Mesendoderm (in vitro differentiated cells): ENCODE measurements around the gene SPTBN1.

Experiments used
- DNase-seq: peaks from one replicate; pipeline ENCODE4 v3.0.0; 2013
- H2AK5ac ChIP-seq: 2 replicates; pipeline ENCODE4 v1.6.1; 2013; ENCODE audit warnings: low read length, inconsistent platforms
- H2BK120ac ChIP-seq: 2 replicates; pipeline ENCODE4 v1.6.1; 2013; ENCODE audit warnings: low read depth, mild to moderate bottlenecking, low read length, moderate library complexity, mixed read lengths
- H2BK15ac ChIP-seq: replicated peaks from 2 replicates; pipeline ENCODE4 v1.6.1; 2013; ENCODE audit warnings: low read depth, mild to moderate bottlenecking, moderate library complexity
- H2BK5ac ChIP-seq: 2 replicates; pipeline ENCODE4 v1.6.1; 2013; ENCODE audit warnings: low read length, inconsistent platforms
- H3K18ac ChIP-seq: 2 replicates; pipeline ENCODE4 v1.6.1; 2013; ENCODE audit warnings: mild to moderate bottlenecking, low read length, mixed read lengths
- H3K23ac ChIP-seq: one replicate; pipeline ENCODE4 v1.6.1; 2013; ENCODE audit warnings: low read length
- H3K27ac ChIP-seq: 2 replicates; pipeline ENCODE4 v1.5.1; 2013; ENCODE audit warnings: low read depth, mild to moderate bottlenecking, inconsistent platforms, low read length, moderate library complexity
- H3K27me3 ChIP-seq: 2 replicates; pipeline ENCODE4 v1.6.1; 2013; ENCODE audit warnings: low read length, control low read depth, mild to moderate bottlenecking, inconsistent platforms; ENCODE audit not compliant: insufficient read depth, poor library complexity
- H3K36me3 ChIP-seq: 2 replicates; pipeline ENCODE4 v1.6.1; 2013; ENCODE audit warnings: low read length, inconsistent platforms; ENCODE audit not compliant: control insufficient read depth, insufficient read depth
- H3K4ac ChIP-seq: one replicate; pipeline ENCODE4 v1.6.1; 2013; ENCODE audit warnings: low read depth, mild to moderate bottlenecking, low read length, moderate library complexity
- H3K4me1 ChIP-seq: 2 replicates; pipeline ENCODE4 v1.6.1; 2013; ENCODE audit warnings: low read depth, low read length, inconsistent platforms; ENCODE audit not compliant: control insufficient read depth
- H3K4me2 ChIP-seq: 2 replicates; pipeline ENCODE4 v1.6.1; 2013; ENCODE audit warnings: low read length
- H3K4me3 ChIP-seq: 2 replicates; pipeline ENCODE4 v1.5.1; 2013; ENCODE audit warnings: mild to moderate bottlenecking, low read length
- H3K56ac ChIP-seq: one replicate; pipeline ENCODE4 v1.6.1; 2013; ENCODE audit warnings: low read length
- H3K79me1 ChIP-seq: 2 replicates; pipeline ENCODE4 v1.6.1; 2013; ENCODE audit warnings: low read length, inconsistent platforms
- H3K79me2 ChIP-seq: 2 replicates; pipeline ENCODE4 v1.6.1; 2013; ENCODE audit warnings: mild to moderate bottlenecking, low read length; ENCODE audit not compliant: control insufficient read depth, insufficient read depth
- H3K9ac ChIP-seq: 2 replicates; pipeline ENCODE4 v1.6.1; 2013; ENCODE audit warnings: low read length, inconsistent platforms
- H4K5ac ChIP-seq: one replicate; pipeline ENCODE4 v1.6.1; 2013; ENCODE audit warnings: low read length
- H4K8ac ChIP-seq: one replicate; pipeline ENCODE4 v1.6.1; 2013; ENCODE audit warnings: low read depth, mild to moderate bottlenecking, control low read depth, low read length, moderate library complexity
- WGBS: extraction: QIAGEN DNeasy Blood & Tissue Kit; methylation state at CpG from one replicate; pipeline ENCODE4 v1.1.7; 2013; ENCODE audit warnings: low lambda C conversion rate, missing lambda C conversion rate; ENCODE audit not compliant: insufficient coverage; ENCODE audit errors: extremely low coverage; 5-methylcytosine and 5-hydroxymethylcytosine counted together

SPTBN1 gene

DNA sequence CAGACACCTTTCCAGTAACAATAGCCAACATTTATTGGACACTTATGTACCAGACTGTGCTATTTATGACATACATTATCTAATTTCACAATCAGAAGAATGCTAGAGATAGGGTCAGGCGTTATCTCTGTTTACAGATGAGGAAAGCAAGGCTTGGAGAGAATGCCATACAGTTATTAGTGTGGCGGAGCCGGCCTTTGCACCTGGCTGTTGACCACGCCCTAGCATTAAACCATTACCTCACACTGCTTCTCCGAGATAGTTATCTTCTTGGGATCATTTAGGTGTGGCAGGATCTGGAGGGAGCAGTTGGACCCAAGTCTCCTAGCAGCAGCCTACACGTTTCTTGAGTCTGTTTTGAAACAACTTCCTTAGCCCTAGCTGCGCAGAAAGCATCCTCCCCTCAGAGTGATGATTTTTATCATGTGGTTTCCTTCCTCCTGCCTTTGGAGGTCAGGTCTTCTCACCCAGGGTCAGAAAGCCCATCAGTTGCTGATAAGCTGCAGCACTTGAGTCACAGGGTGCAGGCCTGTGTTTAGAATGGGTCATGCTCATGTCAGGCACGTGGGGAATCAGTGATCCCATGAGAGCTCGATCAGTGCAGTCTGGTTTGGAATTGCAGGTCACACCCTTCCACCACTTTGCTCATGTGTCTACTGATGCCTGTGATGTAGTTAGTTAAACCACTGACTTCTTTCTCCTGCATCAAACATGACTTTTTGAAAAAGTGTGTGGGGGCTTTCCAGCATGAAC, 118.2 kb downstream of the SPTBN1 start:
- H3K36me3 ChIP-seq: no peaks in the 10 kb centered on the region
- no peak overlapping the region for H3K4me3 ChIP-seq
- no peak overlapping the region for H4K5ac ChIP-seq
- H3K56ac ChIP-seq: no peak overlapping the region
- no peak overlapping the region for H3K4me2 ChIP-seq
- H3K79me2 ChIP-seq: peaks cover 92% of the 10 kb centered on the region
- no peak overlapping the region for H4K8ac ChIP-seq
- no peak overlapping the region for H3K18ac ChIP-seq
- no peaks in the 10 kb centered on the region for H3K27me3 ChIP-seq
- H2BK15ac ChIP-seq: no peak overlapping the region
- H3K27ac ChIP-seq: no peak overlapping the region
- H3K9ac ChIP-seq: no peak overlapping the region
- no peak overlapping the region for H3K23ac ChIP-seq
- no peak overlapping the region for H2BK5ac ChIP-seq
- peaks cover 40% of the 10 kb centered on the region for H3K79me1 ChIP-seq
- WGBS: no CpG with 5 or more reads among the region's 9 CpGs
- peaks cover 31% of the 10 kb centered on the region for H3K4me1 ChIP-seq
- no peak overlapping the region for H2BK120ac ChIP-seq
- no peak overlapping the region for H2AK5ac ChIP-seq
- H3K4ac ChIP-seq: no peak overlapping the region
- no peak for DNase-seq

DNA sequence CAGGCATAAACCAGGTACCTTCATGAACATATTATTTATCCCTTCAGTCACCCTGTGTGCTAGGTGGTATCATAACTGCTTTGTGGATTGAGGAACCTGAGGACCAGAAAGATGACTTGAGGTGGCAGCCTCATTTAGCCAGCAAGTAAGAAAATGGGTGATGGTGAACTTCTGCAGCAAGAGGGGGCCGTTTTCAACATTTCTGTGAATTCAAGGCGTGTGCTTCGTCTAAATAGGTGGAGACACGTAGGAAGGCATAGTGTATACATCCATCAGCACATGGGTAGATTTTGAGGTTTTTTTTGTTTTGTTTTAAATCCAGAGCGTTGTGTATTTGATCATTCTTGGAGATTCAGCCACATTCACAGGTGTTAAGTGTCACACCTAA, 118.7 kb downstream of the SPTBN1 start:
- Histone ChIP-seq H3K23ac (no peak overlapping the region), H3K4ac (no peak overlapping the region), H3K18ac (no peak overlapping the region), H4K8ac (no peak overlapping the region), H2AK5ac (no peak overlapping the region), H3K4me1 (peaks cover 31% of the 10 kb centered on the region), H3K79me1 (peaks cover 40% of the 10 kb centered on the region), H2BK5ac (no peak overlapping the region), H2BK120ac (no peak overlapping the region), H3K9ac (no peak overlapping the region), H3K27ac (no peak overlapping the region), H3K27me3 (no peaks in the 10 kb centered on the region), H3K36me3 (no peaks in the 10 kb centered on the region), H3K4me2 (no peak overlapping the region), H2BK15ac (no peak overlapping the region), H4K5ac (no peak overlapping the region), H3K79me2 (peaks cover 92% of the 10 kb centered on the region), H3K4me3 (no peak overlapping the region), H3K56ac (no peak overlapping the region)
- WGBS: no CpG with 5 or more reads among the region's 5 CpGs
- DNase-seq: no peak

DNA sequence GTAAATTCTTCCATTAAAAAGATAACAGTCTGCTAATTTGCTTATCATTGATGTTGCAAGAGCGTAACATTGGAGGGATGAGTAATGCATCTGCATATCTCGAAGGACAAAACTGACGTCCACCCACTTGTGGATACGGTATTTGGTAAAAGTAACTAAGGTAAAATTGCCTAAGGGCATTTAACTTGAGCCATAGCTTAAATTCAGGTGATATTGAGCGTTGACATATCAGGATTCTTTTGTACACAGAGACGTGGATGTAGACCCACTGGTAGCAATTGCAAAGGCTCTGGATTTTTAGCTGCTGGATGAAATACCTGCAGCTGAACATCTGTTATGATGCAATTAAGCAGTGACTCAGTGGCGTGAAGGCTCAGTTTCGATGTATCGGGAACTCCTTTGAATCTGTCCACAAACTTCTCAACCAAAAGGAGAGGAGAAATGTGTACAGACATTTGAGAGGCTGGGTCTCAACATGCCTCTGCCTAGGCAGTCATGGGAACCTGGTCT, 119.3 kb downstream of the SPTBN1 start:
- Histone ChIP-seq H2BK5ac (no peak overlapping the region), H3K4ac (no peak overlapping the region), H3K36me3 (no peaks in the 10 kb centered on the region), H3K4me3 (no peak overlapping the region), H2AK5ac (no peak overlapping the region), H3K4me1 (peaks cover 31% of the 10 kb centered on the region), H3K27ac (no peak overlapping the region), H3K9ac (no peak overlapping the region), H3K27me3 (no peaks in the 10 kb centered on the region), H3K23ac (no peak overlapping the region), H2BK120ac (no peak overlapping the region), H3K4me2 (no peak overlapping the region), H3K79me2 (peaks cover 89% of the 10 kb centered on the region), H3K56ac (no peak overlapping the region), H3K18ac (no peak overlapping the region), H2BK15ac (no peak overlapping the region), H4K8ac (no peak overlapping the region), H4K5ac (no peak overlapping the region), H3K79me1 (peaks cover 40% of the 10 kb centered on the region)
- DNase-seq: no peak
- no CpG with 5 or more reads among the region's 9 CpGs for WGBS

DNA sequence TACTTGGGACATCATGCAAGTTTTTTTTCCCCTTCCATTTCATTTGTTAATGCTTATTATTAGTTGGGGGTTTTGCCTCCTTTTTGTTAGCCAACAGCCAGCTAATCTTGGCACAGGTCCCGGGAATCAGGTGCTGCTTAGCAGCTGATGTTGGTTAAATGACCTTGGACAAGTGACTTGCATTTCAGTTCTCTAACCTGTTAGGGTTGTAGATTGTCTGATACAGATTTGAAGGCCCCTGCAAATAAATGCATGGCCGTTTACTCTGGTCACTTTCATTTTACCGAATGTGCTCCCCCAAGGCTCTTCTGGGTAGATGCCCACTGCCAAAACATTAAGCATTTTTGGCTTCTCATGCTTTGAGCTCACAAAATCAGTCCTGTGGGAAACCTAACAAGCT, 120.9 kb downstream of the SPTBN1 start:
- no peak overlapping the region for H3K4me3 ChIP-seq
- H3K23ac ChIP-seq: no peak overlapping the region
- H3K27ac ChIP-seq: no peak overlapping the region
- peaks cover 31% of the 10 kb centered on the region for H3K4me1 ChIP-seq
- H3K4ac ChIP-seq: no peak overlapping the region
- H3K4me2 ChIP-seq: no peak overlapping the region
- no peak overlapping the region for H4K5ac ChIP-seq
- H3K9ac ChIP-seq: no peak overlapping the region
- no CpG with 5 or more reads among the region's 3 CpGs for WGBS
- no peaks in the 10 kb centered on the region for H3K27me3 ChIP-seq
- no peak overlapping the region for H2BK5ac ChIP-seq
- peaks cover 84% of the 10 kb centered on the region for H3K79me2 ChIP-seq
- DNase-seq: no peak
- no peak overlapping the region for H2BK120ac ChIP-seq
- H3K18ac ChIP-seq: no peak overlapping the region
- no peak overlapping the region for H4K8ac ChIP-seq
- H3K36me3 ChIP-seq: no peaks in the 10 kb centered on the region
- no peak overlapping the region for H3K56ac ChIP-seq
- H2AK5ac ChIP-seq: no peak overlapping the region
- no peak overlapping the region for H2BK15ac ChIP-seq
- H3K79me1 ChIP-seq: peaks cover 42% of the 10 kb centered on the region

DNA sequence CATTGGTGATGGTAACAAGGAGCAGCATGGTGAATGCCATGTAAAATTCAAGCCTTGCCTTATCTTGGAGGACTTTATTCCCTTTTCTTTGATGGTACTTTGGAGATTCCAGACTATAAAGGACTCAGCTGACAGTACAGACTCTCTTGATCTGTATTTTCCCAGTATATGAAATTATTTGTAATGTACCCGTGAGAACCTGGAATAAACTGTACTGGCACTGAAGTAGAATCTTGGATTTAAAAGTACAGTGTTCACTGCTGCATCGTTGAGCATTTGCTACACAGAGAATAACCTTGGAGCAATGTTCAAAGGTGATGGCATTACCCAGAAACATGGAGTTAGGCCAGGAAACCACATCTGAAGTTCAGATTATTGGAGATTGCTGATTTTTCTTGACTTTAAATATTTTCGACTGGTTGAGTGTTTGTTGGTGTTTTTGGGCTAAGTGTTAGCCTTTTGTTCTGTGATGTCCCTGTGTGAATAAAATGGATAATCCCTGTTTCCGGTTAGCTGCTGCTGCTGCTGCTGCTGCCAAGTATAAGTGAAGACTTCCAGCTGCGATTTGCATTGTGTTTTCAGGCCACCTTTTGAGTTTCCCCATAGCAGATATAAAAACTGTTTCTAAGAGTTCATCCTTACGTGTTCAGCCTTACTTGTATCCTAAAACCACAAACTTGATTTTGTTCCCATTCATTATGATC, 122.0 kb downstream of the SPTBN1 start:
- Histone ChIP-seq H2AK5ac (no peak overlapping the region), H3K4ac (no peak overlapping the region), H3K18ac (no peak overlapping the region), H3K9ac (no peak overlapping the region), H2BK5ac (no peak overlapping the region), H3K4me2 (no peak overlapping the region), H3K4me3 (no peak overlapping the region), H3K36me3 (no peaks in the 10 kb centered on the region), H3K27me3 (no peaks in the 10 kb centered on the region), H3K23ac (no peak overlapping the region), H3K4me1 (peaks cover 30% of the 10 kb centered on the region), H3K79me2 (peaks cover 83% of the 10 kb centered on the region), H3K79me1 (peaks cover 42% of the 10 kb centered on the region), H3K27ac (no peak overlapping the region), H4K8ac (no peak overlapping the region), H2BK15ac (no peak overlapping the region), H4K5ac (no peak overlapping the region), H3K56ac (no peak overlapping the region), H2BK120ac (no peak overlapping the region)
- WGBS: no CpG with 5 or more reads among the region's 6 CpGs
- no peak for DNase-seq
